ENCODE measurements around the gene NUDT3.

The NUDT3 gene

DNA sequence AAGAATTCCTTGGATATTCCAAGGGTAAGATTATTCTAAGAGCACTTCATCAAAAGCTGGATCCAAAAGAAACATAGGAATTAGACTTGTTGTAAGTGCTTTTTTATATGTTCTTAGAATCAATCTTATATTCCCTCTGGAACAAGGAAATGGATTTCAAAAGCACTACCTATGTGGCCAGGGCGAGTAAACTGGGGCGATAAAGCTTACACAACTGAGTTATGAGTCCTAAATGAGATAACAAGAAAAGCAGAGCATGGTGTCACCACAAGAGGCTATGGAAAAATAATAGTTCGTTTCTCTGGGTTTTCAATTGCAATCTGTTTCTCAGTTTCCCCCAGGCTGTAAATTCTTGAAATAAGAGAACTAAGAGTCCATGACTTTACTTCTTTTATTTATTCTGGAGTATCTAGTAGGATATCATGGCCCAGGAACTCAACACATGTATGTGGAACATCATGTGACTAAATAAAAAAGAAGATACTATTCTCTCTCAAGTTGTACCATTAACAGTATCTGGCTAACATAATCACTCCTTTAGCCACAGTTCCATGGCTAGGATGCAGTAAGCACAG lies 51.5 kb downstream of the NUDT3 start:
- Histone ChIP-seq H3K79me2 (ENCODE audit: low read length) (peaks cover 64% of the 10 kb centered on the region), H3K27ac (ENCODE audit: low read length) (no peak overlapping the region), H2AFZ (ENCODE audit: low read length) (no peak overlapping the region), H3K36me3 (replicated peaks; ENCODE audit: insufficient read depth, low read length) (no peaks in the 10 kb centered on the region), H4K20me1 (ENCODE audit: insufficient read depth, low read length) (no peaks in the 10 kb centered on the region), H3K9me2 (replicated peaks; ENCODE audit: insufficient read depth, low read length) (no peaks in the 10 kb centered on the region), H3F3A (ENCODE audit: insufficient read depth, low read length) (0 out of 2 replicates have a peak, but pooled peaks cover 3% of the 10 kb centered on the region), H3K4me1 (ENCODE audit: low read length) (peaks cover 12% of the 10 kb centered on the region), H3K9me3 (replicated peaks; ENCODE audit: insufficient read depth, low read length) (no peaks in the 10 kb centered on the region), H3K4me2 (ENCODE audit: low read depth, low read length) (no peak overlapping the region), H3K27me3 (replicated peaks; ENCODE audit: insufficient read depth, low read length) (no peaks in the 10 kb centered on the region), H3K9ac (ENCODE audit: low read length) (no peak overlapping the region), H3K4me3 (ENCODE audit: low read length) (no peak overlapping the region)
- DNase-seq = no peak
- no peak for TF ChIP-seq EZH2 (optimal IDR thresholded peaks at IDR 0.05; ENCODE audit: low read depth, low read length)
- TF ChIP-seq, protein P1, sequence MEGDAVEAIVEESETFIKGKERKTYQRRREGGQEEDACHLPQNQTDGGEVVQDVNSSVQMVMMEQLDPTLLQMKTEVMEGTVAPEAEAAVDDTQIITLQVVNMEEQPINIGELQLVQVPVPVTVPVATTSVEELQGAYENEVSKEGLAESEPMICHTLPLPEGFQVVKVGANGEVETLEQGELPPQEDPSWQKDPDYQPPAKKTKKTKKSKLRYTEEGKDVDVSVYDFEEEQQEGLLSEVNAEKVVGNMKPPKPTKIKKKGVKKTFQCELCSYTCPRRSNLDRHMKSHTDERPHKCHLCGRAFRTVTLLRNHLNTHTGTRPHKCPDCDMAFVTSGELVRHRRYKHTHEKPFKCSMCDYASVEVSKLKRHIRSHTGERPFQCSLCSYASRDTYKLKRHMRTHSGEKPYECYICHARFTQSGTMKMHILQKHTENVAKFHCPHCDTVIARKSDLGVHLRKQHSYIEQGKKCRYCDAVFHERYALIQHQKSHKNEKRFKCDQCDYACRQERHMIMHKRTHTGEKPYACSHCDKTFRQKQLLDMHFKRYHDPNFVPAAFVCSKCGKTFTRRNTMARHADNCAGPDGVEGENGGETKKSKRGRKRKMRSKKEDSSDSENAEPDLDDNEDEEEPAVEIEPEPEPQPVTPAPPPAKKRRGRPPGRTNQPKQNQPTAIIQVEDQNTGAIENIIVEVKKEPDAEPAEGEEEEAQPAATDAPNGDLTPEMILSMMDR (IDR thresholded peaks at IDR 0.05; ENCODE audit: low read length) = no peak

DNA sequence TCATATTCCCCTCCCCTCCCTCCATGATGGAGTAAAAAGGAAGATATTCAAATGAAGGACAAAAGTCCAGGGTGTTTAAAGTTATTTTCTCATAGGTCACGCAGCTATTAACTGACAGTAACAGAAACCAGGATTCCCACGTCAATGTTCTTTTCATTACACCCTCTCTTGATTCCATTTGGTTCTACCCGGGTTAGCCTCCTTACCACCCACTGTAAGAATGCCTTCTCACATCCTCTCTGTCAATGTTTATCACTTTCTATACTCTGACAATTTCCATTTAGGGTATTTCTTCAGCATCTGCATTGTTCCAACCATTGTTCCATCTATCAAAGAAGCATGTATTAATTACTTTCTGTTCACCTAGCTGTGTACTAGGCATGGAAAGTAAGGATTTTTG lies 52.1 kb downstream of the NUDT3 start:
- Histone ChIP-seq H3K4me1 (ENCODE audit: low read length) (peaks cover 12% of the 10 kb centered on the region), H2AFZ (ENCODE audit: low read length) (no peak overlapping the region), H3F3A (ENCODE audit: insufficient read depth, low read length) (0 out of 2 replicates have a peak, but pooled peaks cover 3% of the 10 kb centered on the region), H3K4me3 (ENCODE audit: low read length) (no peak overlapping the region), H3K27me3 (replicated peaks; ENCODE audit: insufficient read depth, low read length) (no peaks in the 10 kb centered on the region), H4K20me1 (ENCODE audit: insufficient read depth, low read length) (no peaks in the 10 kb centered on the region), H3K36me3 (replicated peaks; ENCODE audit: insufficient read depth, low read length) (no peaks in the 10 kb centered on the region), H3K9me2 (replicated peaks; ENCODE audit: insufficient read depth, low read length) (no peaks in the 10 kb centered on the region), H3K79me2 (ENCODE audit: low read length) (peaks cover 58% of the 10 kb centered on the region), H3K27ac (ENCODE audit: low read length) (no peak overlapping the region), H3K9ac (ENCODE audit: low read length) (no peak overlapping the region), H3K9me3 (replicated peaks; ENCODE audit: insufficient read depth, low read length) (no peaks in the 10 kb centered on the region), H3K4me2 (ENCODE audit: low read depth, low read length) (no peak overlapping the region)
- TF ChIP-seq EZH2 (optimal IDR thresholded peaks at IDR 0.05; ENCODE audit: low read depth, low read length) = no peak
- TF ChIP-seq EZH2phosphoT487 (IDR thresholded peaks at IDR 0.05; ENCODE audit: low read length) = no peak
- TF ChIP-seq, protein P1 (IDR thresholded peaks at IDR 0.05; ENCODE audit: low read length) = no peak
- DNase-seq = no peak

DNA sequence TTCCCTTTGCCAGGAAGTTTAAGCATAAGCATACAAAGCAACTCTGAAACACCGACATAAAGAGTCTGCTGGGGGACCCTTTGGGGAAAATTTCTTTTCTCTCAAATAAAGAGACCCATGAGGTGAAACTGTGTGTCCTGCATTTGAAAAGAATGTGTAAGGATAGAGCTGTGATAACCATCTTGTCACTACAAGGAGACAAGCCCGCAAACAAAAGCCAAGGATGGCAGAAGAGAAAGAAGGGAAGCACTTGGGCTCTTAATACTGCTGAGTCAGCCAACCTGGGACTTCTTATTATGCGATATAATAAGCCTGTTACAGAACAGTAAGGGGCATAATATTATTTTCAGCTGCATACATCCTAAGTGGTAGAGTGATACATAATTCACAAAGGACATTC lies 52.5 kb downstream of the NUDT3 start:
- Histone ChIP-seq H3K4me1 (ENCODE audit: low read length) (peaks cover 12% of the 10 kb centered on the region), H3K27ac (ENCODE audit: low read length) (no peak overlapping the region), H3K79me2 (ENCODE audit: low read length) (peaks cover 54% of the 10 kb centered on the region), H2AFZ (ENCODE audit: low read length) (no peak overlapping the region), H3K9me2 (replicated peaks; ENCODE audit: insufficient read depth, low read length) (no peaks in the 10 kb centered on the region), H3K4me2 (ENCODE audit: low read depth, low read length) (no peak overlapping the region), H3K27me3 (replicated peaks; ENCODE audit: insufficient read depth, low read length) (no peaks in the 10 kb centered on the region), H3F3A (ENCODE audit: insufficient read depth, low read length) (0 out of 2 replicates have a peak, but pooled peaks cover 3% of the 10 kb centered on the region), H3K36me3 (replicated peaks; ENCODE audit: insufficient read depth, low read length) (no peaks in the 10 kb centered on the region), H4K20me1 (ENCODE audit: insufficient read depth, low read length) (no peaks in the 10 kb centered on the region), H3K4me3 (ENCODE audit: low read length) (no peak overlapping the region), H3K9ac (ENCODE audit: low read length) (no peak overlapping the region), H3K9me3 (replicated peaks; ENCODE audit: insufficient read depth, low read length) (no peaks in the 10 kb centered on the region)
- TF ChIP-seq EZH2phosphoT487 (IDR thresholded peaks at IDR 0.05; ENCODE audit: low read length) (no peak), EZH2 (optimal IDR thresholded peaks at IDR 0.05; ENCODE audit: low read depth, low read length) (no peak)
- TF ChIP-seq, protein P1 (IDR thresholded peaks at IDR 0.05; ENCODE audit: low read length) = no peak
- no peak for DNase-seq
